ENCODE measurements around the gene SHFL.

The SHFL gene

DNA sequence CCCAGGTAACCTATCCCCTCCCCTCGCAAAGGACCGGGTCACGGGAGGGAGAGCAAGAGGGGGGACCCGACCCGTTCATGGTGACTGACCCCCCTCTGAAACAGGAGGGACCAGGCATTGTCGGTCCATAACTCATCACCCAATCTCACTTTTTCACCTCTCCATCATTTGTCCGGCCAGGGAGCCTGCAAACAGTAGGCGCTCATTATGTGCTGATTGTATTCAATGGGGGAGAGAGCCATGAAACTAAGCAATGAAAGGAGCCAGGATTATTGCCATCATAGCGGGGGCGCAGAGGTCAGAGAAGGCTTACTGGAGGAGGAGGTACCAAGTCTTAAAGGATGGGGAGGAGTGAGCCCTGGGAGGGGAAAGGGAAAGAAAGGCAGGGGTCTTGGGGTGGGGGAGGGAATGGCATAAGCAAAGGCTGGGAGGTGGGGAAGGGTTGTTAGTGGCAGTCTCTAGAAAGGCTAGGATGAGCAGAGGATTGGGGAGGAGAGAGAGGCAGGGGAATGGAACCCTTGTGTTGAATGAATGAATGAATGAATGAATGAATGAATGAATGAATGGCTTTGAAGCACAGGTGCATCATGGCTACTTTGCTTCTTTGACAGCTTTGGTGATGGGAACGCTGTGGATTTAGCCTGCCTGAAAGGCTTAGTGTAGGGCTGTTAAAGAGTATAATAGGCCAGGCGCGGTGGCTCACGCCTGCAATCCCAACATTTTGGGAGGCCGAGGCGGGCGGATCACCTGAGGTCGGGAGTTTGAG, 1.4 kb downstream of the SHFL start:
- DNase-seq (ENCODE audit: low read depth in 2 of 2), result no peak

GRCh38 chr19:10088949-10089554, 2.9 kb downstream of the SHFL start:
- DNase-seq (ENCODE audit: low read depth in 2 of 2), result no peak

DNA sequence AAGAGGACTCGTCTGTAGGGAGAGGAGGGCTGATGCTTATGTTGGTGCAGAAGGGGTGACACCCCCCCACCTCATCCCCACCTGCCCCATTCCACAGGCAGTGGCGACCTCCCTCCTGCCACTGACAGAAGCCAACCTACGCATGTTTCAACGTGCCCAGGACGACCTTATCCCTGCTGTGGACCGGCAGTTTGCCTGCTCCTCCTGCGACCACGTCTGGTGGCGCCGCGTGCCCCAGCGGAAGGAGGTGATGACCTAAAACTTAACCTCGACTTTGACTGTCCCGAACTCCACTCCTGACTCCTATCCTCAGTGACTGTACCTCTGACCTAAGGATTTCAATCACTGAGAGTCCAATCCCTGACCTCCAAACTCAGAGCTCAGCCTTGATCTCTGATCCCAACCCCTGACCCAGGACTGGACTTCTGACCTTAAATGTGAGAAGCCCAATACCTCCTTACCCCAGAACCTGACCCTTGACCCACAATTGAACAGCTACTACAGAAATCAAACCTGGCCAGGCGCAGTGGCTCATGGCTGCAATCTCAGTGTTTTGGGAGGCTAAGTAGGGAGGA, 3.8 kb downstream of the SHFL start:
- DNase-seq (ENCODE audit: low read depth in 2 of 2), result no peak

GRCh38 chr19:10091370-10091687, 5.2 kb downstream of the SHFL start:
- no peak for DNase-seq (ENCODE audit: low read depth in 2 of 2)

DNA sequence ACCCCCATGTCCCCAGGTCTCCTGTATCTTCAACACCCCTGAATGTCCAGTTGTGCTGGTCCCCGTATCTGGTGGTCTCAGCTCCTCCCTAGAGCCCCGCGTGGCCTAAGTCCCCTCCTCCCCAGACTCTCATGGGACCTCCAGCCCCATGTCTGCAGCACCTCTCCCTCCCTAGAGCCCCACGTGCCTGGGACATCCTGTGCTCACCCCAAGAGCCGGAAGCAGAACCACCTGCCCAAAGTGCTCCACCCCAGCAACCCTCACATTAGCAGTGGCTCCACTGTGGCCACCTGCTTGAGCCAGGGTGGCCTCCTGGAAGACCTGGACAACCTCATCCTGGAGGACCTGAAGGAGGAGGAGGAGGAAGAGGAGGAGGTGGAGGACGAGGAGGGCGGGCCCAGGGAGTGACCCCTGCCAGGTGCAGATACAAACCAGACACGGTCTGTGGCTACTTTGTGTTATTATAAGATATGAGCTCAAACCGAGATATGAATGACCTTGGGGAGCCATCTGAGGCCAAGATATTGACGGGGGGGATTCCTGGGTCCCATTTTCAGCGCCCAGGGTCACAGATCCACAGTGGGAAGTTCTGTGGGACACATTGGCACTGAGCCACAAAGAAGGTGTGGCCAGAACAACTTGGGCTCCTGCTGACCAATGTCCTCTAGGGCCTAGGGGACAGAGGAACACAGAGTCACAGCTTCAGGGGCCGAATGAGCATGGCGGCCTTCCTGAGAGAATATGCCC, 6.0 kb downstream of the SHFL start:
- no peak for DNase-seq (ENCODE audit: low read depth in 2 of 2)

- no peak for DNase-seq (ENCODE audit: low read depth in 2 of 2)
Observed at GRCh38 chr19:10092648-10093294, 6.7 kb downstream of the SHFL start.

- no peak for DNase-seq (ENCODE audit: low read depth in 2 of 2)
Observed at GRCh38 chr19:10093295-10094186, 7.4 kb downstream of the SHFL start.

- DNase-seq (ENCODE audit: low read depth in 2 of 2), result no peak
Observed at GRCh38 chr19:10095622-10095947, 9.5 kb downstream of the SHFL start.

- peak; percentile 81 to 82 for DNase-seq (ENCODE audit: low read depth in 2 of 2)
Observed at GRCh38 chr19:10095948-10096614, 10.0 kb downstream of the SHFL start.

GRCh38 chr19:10096615-10096963, 10.5 kb downstream of the SHFL start:
- no peak for DNase-seq (ENCODE audit: low read depth in 2 of 2)

DNA sequence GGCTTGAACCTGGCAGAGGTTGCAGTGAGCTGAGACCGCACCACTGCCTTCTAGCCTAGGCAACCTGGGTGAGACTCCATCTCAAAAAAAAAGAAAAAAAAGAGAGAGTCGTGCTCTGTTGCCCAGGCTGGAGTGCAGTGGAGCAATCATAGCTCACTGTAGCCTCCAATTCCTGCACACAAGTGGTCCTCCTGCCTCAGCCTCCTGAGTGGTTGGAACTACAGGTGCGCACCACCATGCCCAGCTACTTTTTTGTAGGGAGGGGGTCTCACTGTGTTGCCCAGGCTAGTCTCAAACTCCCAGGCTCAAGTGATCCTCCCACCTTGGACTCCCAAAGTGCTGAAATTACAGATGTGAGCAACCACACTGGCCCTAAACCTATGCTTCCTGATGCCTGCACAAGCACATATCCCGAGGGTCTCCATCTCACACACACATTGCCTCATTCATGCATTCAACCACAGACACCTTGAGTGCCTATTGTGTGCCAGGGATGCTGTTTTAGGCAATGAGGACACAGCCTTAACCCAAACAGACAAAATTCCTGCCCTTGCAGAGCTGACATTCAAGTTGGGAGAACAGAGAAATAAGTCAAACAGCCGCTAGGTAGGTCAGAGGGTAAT, 14.2 kb downstream of the SHFL start:
- DNase-seq (ENCODE audit: low read depth in 2 of 2), result no peak

GRCh38 chr19:10102787-10103236, 16.7 kb downstream of the SHFL start:
- no peak for DNase-seq (ENCODE audit: low read depth in 2 of 2)

DNA sequence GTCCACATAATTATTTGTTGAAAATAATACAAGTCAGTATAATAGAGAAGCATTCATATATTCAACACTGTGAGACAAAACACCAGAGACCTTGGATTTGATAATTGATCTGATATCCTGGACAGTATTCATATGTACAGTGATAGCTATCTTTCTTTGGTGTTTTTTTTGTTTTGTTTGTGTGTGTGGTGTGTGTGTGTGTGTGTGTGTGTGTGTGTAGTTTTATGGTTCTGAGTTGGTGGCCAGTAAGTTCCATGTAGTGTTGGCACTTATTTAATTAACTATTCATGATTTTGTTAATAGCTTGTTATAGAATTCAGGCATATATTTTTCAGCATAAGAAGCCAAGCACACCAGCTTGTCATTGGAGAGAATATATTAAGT, 18.0 kb downstream of the SHFL start:
- DNase-seq (ENCODE audit: low read depth in 2 of 2), result no peak

DNA sequence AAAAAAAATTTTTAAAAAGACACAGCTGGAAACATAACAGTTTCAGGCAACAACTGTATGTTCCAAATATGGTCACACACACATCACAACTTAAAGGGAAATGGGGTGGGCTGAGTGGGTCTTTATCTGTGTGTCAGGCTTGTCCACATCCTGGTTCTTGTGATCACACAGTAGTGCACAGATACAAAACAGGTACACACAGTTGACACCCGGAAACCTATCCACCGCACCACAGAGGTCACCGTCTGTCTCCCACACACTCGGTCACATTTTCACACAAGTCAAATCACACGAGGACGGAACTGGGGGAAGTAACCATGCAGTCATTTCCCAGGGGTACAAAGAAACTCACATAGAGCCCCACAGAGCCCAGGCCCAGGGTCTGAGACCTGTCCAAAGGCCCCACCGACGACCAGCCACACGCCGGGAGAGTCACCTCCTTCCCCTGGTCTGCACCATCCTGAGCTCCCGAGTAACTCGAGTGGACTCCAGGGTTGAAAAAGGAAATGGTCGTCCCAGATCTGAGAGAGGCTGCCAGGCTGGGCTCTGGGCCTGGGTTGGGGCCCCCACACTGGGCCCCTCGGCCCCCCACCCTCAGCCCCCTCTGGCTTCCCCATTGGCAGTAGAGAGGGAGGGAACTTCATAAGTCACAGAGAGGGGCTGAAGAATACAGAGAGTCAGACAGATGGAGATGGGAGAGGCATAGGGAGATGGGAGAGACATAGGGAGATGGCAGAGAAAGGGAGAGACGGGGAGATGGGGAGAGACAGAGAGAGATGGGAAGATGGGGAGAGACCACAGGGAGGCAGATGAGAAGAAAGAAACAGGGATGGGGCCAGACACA, 18.8 kb downstream of the SHFL start:
- no peak for DNase-seq (ENCODE audit: low read depth in 2 of 2)

GRCh38 chr19:10105509-10106099, 19.5 kb downstream of the SHFL start:
- DNase-seq (ENCODE audit: low read depth in 2 of 2), result no peak

DNA sequence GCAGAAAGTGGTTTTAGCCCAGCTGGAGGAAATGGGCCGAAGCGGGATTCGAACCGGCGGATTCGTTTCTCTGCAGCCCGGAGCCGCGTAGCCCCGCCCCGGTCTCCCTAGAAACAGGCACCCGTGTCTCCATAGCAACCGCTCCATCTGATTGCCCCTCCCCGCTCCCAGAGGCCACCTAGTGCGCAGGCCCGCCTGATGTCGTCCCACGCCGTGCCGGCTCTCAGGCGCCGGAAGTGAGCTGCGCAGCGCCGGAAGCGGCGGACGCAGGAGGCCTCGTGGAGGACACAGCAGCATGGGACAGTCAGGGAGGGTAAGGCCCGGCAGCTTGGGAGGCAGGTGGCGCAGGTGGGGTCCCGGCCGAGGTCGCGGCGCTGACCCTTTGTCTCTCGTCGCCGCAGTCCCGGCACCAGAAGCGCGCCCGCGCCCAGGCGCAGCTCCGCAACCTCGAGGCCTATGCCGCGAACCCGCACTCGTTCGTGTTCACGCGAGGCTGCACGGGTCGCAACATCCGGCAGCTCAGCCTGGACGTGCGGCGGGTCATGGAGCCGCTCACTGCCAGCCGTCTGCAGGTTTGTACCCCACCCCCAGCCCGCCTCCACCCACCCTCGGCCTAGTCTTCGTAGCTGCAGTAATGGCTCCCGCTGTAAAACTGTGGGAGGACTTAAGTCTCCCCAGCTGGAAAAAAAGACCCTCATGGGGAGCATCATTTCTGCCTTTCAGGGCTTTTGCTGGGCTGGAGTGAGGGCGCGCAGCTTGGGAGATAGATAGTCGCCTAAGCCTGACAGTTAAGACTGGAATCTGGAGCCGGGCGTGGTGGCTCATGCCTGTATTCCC, 20.2 kb downstream of the SHFL start, which contains the start of gene PPAN:
Gene PPAN (plus strand): TSS at position 263 of the 837 bp plus-strand sequence. CDS start 33 bp downstream, at position 296.
- peak; percentile 96 for DNase-seq (ENCODE audit: low read depth in 2 of 2)

DNA sequence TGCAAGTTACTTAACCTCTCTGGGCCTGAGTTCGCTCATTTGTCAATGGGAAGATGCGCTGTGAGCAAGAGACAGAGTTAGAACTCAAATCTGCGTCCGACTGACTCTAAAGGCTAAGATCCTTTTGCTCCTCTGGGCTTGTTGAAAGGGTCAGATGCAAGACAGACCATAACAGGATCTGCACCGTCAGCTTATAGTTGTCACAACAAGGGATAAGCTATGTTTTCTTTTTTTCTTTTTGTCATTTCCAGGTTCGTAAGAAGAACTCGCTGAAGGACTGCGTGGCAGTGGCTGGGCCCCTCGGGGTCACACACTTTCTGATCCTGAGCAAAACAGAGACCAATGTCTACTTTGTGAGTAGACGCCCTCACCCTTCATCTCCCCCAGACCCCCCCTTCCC, 21.1 kb downstream of the SHFL start:
- DNase-seq (ENCODE audit: low read depth in 2 of 2), result no peak

DNA sequence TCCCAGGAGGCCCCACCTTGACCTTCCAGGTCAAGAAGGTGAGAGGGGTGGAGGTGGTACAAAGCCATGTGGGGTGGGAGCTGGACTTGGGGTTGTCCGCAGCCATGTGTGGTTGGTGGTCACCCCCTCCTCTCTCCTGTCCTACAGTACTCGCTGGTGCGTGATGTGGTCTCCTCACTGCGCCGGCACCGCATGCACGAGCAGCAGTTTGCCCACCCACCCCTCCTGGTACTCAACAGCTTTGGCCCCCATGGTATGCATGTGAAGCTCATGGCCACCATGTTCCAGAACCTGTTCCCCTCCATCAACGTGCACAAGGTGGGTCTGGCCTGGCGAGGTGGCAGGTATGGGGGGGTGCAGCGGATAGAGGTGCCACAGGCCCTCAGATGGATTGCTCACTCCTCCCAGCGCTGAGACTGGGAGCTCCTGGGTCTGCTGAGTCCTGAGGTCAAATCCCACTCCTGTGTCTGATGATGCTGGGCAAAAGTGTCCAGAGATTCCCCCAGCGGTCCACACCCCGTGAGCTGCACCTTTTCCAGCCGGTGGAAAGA, 21.8 kb downstream of the SHFL start:
- DNase-seq (ENCODE audit: low read depth in 2 of 2), result no peak

Data from fibroblast of skin of left quadriceps (primary cell).